K562 (cell line): ENCODE data around the gene MLX. TPM values are rescaled to one million over a fixed set of nuclear protein-coding genes. Genes with fewer than 3 reads are reported as not detected.

ENCODE experiments used
- E2F3 ChIP-seq: fragments of 250-450 bp; sonication (Bioruptor Pico); IDR thresholded peaks from 2 replicates; pipeline ENCODE4 v1.4.0; 2020; ENCODE audit warnings: mild to moderate bottlenecking
- IRF2 ChIP-seq: sonication (generic); formaldehyde crosslinking; IDR thresholded peaks from 2 replicates; pipeline ENCODE4 v1.8.1; 2022; ENCODE audit warnings: mild to moderate bottlenecking, missing genetic modification reagents
- NCOA4 ChIP-seq: fragments of 450-650 bp; IDR thresholded peaks from 2 replicates; pipeline ENCODE4 v1.6.1; 2018; ENCODE audit warnings: mild to moderate bottlenecking; ENCODE audit not compliant: partially characterized antibody
- NFATC3 ChIP-seq: fragments of 450-650 bp; IDR thresholded peaks from 2 replicates; pipeline ENCODE4 v1.6.1; 2017; ENCODE audit warnings: mild to moderate bottlenecking
- POLR3A ChIP-seq: IDR thresholded peaks from 2 replicates; pipeline ENCODE4 v1.6.1; 2011; ENCODE audit warnings: borderline replicate concordance, mild to moderate bottlenecking, moderate library complexity; ENCODE audit not compliant: insufficient read length, insufficient read depth; ENCODE audit errors: extremely low read depth
- RAD21 ChIP-seq, 2 experiments: fragments of 250-450 bp in 1 of 2; fragments of 450-650 bp in 1 of 2; sonication (Bioruptor Pico) in 1 of 2; formaldehyde crosslinking in 1 of 2; IDR thresholded peaks in 1 of 2; conservative IDR thresholded peaks in 1 of 2; 2 replicates each; pipeline versions ENCODE4 v1.4.0 to v1.8.0; 2020 to 2022; ENCODE audit warnings: mild to moderate bottlenecking in 2 of 2, moderate library complexity in 1 of 2
- RB1 ChIP-seq: fragments of 450-650 bp; IDR thresholded peaks from 2 replicates; pipeline ENCODE4 v1.6.1; 2017; ENCODE audit warnings: low read depth, mild to moderate bottlenecking
- SETDB1 ChIP-seq: IDR thresholded peaks from one replicate; pipeline ENCODE4 v1.6.1; 2012; ENCODE audit warnings: low read length, control low read depth, inconsistent platforms
- TEAD4 ChIP-seq, 2 experiments: sonication (generic) in 1 of 2; formaldehyde crosslinking in 1 of 2; IDR thresholded peaks; 2 replicates each; pipeline versions ENCODE4 v1.6.1 to v1.8.0; 2012 to 2022; ENCODE audit warnings: borderline replicate concordance in 1 of 2, inconsistent platforms in 1 of 2, low read length in 1 of 2, mild to moderate bottlenecking in 1 of 2, missing genetic modification reagents in 1 of 2
- TSHZ1 ChIP-seq: fragments of 250-450 bp; sonication (Bioruptor Pico); IDR thresholded peaks from 2 replicates; pipeline ENCODE4 v1.4.0; 2020; ENCODE audit warnings: mild to moderate bottlenecking, moderate library complexity
- WHSC1 ChIP-seq: IDR thresholded peaks from one replicate; pipeline ENCODE4 v1.6.1; 2012; ENCODE audit warnings: low read length, control low read depth, inconsistent platforms
- ZNF24 ChIP-seq: fragments of 450-650 bp; IDR thresholded peaks from 2 replicates; pipeline ENCODE4 v1.6.1; 2016
- ZNF398 ChIP-seq: fragments of 250-450 bp; sonication (Bioruptor Pico); IDR thresholded peaks from 2 replicates; pipeline ENCODE4 v1.8.0; 2021; ENCODE audit warnings: moderate library complexity, mild to moderate bottlenecking, inconsistent platforms
- ZNF668 ChIP-seq: fragments of 250-450 bp; sonication (Bioruptor Pico); IDR thresholded peaks from 2 replicates; pipeline ENCODE4 v1.8.0; 2022; ENCODE audit warnings: mild to moderate bottlenecking, inconsistent platforms
- polyA plus RNA-seq, 8 experiments: library from polyadenylated mRNA; depleted of rRNA in 4 of 8; stranded (reverse) in 5 of 8; unstranded in 3 of 8; fragments of >200 nt; fragmentation: Nextera tagmentation in 2 of 8; fragmentation: Illumina TruSeq in 1 of 8; extraction: Ambion mirVana in 2 of 8; extraction: Trizol in 1 of 8; gene quantifications; 2 replicates each; pipeline versions ENCODE4 v1.2.1 to v1.2.3, GENCODE V29; 2011 to 2014; ENCODE audit warnings: inconsistent platforms in 1 of 8, missing spikeins in 1 of 8
- total RNA-seq, 7 experiments: library from RNA; depleted of rRNA in 6 of 7; stranded (reverse); fragments of >200 nt in 6 of 7; fragmentation: Illumina TruSeq in 2 of 7; extraction: Trizol in 2 of 7; gene quantifications; 2 replicates each; pipeline versions ENCODE4 v1.2.1 to v1.2.3, GENCODE V29; 2011 to 2021; ENCODE audit warnings: low replicate concordance in 1 of 7

The MLX gene
- total and polyA plus RNA-seq, 9 of the 15 experiments (the other 6 are each of a cell fraction or from before 2014, with no cell fraction given): 42.9 to 100 (median 58.9) TPM

- TF ChIP-seq IRF2 (CRISPR knock-in tag): no peak
- TF ChIP-seq NCOA4: no peak
- TF ChIP-seq RB1: no peak
- TF ChIP-seq SETDB1: no peak
- no peak for TF ChIP-seq E2F3
- TF ChIP-seq ZNF668 (CRISPR knock-in tag): no peak
- TF ChIP-seq ZNF398 (CRISPR knock-in tag): no peak
- no peak for TF ChIP-seq WHSC1
- TF ChIP-seq TSHZ1 (CRISPR knock-in tag): no peak
- TF ChIP-seq TEAD4 (IDR thresholded peaks at IDR 0.05; ENCODE audit: low read length): peak; percentile 54
- no peak for TF ChIP-seq TEAD4 (CRISPR knock-in tag; IDR thresholded peaks at IDR 0.05; ENCODE audit: borderline replicate concordance)
- no peak for TF ChIP-seq RAD21 (CRISPR knock-in tag; conservative IDR thresholded peaks at IDR 0.05 in 1 of 2, IDR thresholded peaks at IDR 0.05 in 1 of 2)
- no peak for TF ChIP-seq POLR3A
- TF ChIP-seq NFATC3: no peak
- TF ChIP-seq ZNF24: no peak
These were observed 48.7 kb upstream of the MLX start (continued) for GRCh38 chr17:42518046-42518754.
